Measurements from ENCODE around the gene PIMREG.
A peak's percentile ranks its signal among the peaks of the same experiment; 100 is the strongest.
"Not testable (repeated sequence)": the region's sequence is repeated elsewhere in the genome, so short reads cannot be mapped to it uniquely, and the experiment has no call there.

PIMREG gene

DNA sequence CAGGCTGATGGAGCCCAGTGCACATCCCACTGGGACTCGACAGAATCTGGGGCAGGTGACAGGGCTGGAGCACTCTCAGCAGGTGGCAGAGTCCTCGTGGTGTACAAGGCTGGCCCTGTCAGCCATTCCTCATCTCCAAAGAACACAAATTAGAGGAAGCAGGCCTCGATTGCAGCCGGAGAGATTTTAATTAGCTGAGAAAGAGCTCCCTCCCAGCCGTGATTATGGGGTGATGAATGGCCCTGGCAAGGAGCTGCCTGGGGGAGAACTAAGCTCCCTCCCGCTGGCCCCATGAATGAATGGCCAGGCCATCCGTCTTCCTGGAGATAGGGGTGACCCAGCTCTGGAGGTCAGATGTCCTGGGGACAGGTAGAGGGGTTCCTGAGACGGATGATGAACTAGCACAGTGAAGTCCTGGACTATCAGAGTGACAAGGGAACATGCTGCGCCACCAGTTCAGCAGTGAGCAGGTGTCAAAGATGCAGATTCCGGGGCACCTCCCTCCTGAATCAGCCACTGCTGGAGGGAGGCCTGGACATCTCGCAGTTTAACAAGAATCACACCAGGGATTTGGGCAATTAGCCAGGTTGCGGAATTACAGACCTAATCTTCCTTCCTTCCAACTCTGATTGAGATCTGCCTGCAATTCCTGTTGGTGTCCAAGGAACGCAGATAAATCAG is 35.5 kb downstream of the PIMREG start:
- Mint-ChIP-seq H3K27ac (no peak overlapping the region), H3K4me3 (no peak overlapping the region), H3K27me3 (ENCODE audit: low read depth) (peaks cover 8% of the 10 kb centered on the region), H3K36me3 (ENCODE audit: low read depth) (no peaks in the 10 kb centered on the region), H3K4me1 (peaks cover 29% of the 10 kb centered on the region), H3K9me3 (no peaks in the 10 kb centered on the region)
- TF ChIP-seq, protein P1, sequence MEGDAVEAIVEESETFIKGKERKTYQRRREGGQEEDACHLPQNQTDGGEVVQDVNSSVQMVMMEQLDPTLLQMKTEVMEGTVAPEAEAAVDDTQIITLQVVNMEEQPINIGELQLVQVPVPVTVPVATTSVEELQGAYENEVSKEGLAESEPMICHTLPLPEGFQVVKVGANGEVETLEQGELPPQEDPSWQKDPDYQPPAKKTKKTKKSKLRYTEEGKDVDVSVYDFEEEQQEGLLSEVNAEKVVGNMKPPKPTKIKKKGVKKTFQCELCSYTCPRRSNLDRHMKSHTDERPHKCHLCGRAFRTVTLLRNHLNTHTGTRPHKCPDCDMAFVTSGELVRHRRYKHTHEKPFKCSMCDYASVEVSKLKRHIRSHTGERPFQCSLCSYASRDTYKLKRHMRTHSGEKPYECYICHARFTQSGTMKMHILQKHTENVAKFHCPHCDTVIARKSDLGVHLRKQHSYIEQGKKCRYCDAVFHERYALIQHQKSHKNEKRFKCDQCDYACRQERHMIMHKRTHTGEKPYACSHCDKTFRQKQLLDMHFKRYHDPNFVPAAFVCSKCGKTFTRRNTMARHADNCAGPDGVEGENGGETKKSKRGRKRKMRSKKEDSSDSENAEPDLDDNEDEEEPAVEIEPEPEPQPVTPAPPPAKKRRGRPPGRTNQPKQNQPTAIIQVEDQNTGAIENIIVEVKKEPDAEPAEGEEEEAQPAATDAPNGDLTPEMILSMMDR (IDR thresholded peaks at IDR 0.05; ENCODE audit: unreplicated experiment in 3 of 3): no peak

DNA sequence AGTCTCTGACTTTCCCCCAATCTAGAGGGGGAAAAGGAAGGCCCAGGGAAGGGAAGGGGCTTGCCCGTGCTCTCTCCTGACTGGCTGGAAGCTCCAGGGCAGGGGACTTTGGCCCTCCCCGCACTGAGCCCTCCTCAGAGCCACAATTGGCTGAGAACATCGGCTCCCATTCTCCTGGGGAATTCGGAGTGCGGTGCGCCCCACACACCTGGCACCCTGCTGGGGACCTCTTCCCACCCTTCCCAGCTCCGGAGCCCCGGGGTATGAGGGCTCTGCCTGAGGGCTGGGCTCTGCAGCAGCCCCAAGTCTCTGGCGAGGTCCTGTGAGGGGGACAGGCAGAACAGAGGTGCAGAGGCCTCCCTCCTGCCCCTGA is 36.0 kb downstream of the PIMREG start:
- Mint-ChIP-seq H3K27me3 (ENCODE audit: low read depth) (peaks cover 12% of the 10 kb centered on the region), H3K36me3 (ENCODE audit: low read depth) (no peaks in the 10 kb centered on the region), H3K27ac (no peak overlapping the region), H3K4me3 (no peak overlapping the region), H3K9me3 (no peaks in the 10 kb centered on the region), H3K4me1 (peaks cover 25% of the 10 kb centered on the region)
- TF ChIP-seq, protein P1 (IDR thresholded peaks at IDR 0.05; ENCODE audit: unreplicated experiment in 3 of 3): no peak

DNA sequence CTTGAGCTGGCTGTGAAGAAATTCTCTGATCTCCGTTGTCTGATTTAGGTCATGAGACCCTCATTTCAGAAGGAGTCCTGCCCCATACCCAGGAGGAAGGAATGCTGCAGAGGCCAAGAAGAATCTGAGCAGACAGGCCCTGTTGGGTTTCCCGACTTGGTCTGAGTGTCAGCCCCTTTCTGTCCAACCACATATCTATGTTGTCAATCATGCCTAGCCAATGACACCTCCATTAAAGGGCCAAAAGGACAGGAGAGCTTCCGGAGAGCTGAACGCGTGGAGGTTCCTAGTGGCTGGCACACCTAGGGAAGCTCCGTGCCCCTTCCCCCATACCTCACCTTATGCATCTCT is 37.8 kb downstream of the PIMREG start:
- peaks cover 18% of the 10 kb centered on the region for H3K27me3 Mint-ChIP-seq (ENCODE audit: low read depth)
- no peak overlapping the region for H3K4me3 Mint-ChIP-seq
- no peaks in the 10 kb centered on the region for H3K36me3 Mint-ChIP-seq (ENCODE audit: low read depth)
- no peak overlapping the region for H3K27ac Mint-ChIP-seq
- no peaks in the 10 kb centered on the region for H3K9me3 Mint-ChIP-seq
- TF ChIP-seq, protein P1 (IDR thresholded peaks at IDR 0.05; ENCODE audit: unreplicated experiment in 3 of 3): no peak
- H3K4me1 Mint-ChIP-seq: peaks cover 24% of the 10 kb centered on the region

GRCh38 chr17:6482796-6483195 is 38.5 kb downstream of the PIMREG start:
- H3K9me3 Mint-ChIP-seq; H3K4me3 Mint-ChIP-seq; H3K27ac Mint-ChIP-seq; H3K36me3 Mint-ChIP-seq (ENCODE audit: low read depth): not testable (repeated sequence)
- Mint-ChIP-seq H3K27me3 (ENCODE audit: low read depth) (peaks cover 17% of the 10 kb centered on the region), H3K4me1 (peaks cover 30% of the 10 kb centered on the region)

DNA sequence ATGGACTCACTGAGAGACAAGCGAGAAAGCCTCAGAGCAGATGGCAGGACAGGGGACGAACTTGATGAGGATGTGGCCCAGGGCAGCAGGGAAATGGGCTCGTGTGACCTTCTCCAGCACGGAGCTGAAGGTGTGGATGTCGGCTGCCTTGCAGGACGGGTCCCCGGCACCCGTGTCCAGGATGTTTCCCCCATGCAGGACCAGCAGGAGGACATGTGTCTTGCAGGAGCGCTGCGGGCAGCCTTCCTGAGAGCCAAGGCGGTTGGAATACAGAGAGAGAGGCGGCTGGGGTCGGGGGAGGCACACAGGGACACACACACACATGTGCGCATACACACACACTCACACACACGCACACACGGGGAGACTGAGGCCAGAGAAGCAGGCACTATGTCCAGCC is 39.3 kb downstream of the PIMREG start:
- H3K4me1 Mint-ChIP-seq: peaks cover 36% of the 10 kb centered on the region
- H3K27ac Mint-ChIP-seq: no peak overlapping the region
- peaks cover 20% of the 10 kb centered on the region for H3K27me3 Mint-ChIP-seq (ENCODE audit: low read depth)
- H3K36me3 Mint-ChIP-seq (ENCODE audit: low read depth): no peaks in the 10 kb centered on the region
- TF ChIP-seq, protein P1 (IDR thresholded peaks at IDR 0.05; ENCODE audit: unreplicated experiment in 3 of 3): no peak
- no peak overlapping the region for H3K4me3 Mint-ChIP-seq
- no peaks in the 10 kb centered on the region for H3K9me3 Mint-ChIP-seq

- peaks cover 24% of the 10 kb centered on the region for H3K27me3 Mint-ChIP-seq (ENCODE audit: low read depth)
- TF ChIP-seq, protein P1 (IDR thresholded peaks at IDR 0.05; ENCODE audit: unreplicated experiment in 3 of 3): no peak
Observed at GRCh38 chr17:6485646-6486412, 41.6 kb downstream of the PIMREG start.

More at GRCh38 chr17:6485646-6486412, 41.6 kb downstream of the PIMREG start:
- H3K9me3 Mint-ChIP-seq: no peaks in the 10 kb centered on the region
- peak overlapping the region in 1 of 3 experiments; percentile 14 for H3K27ac Mint-ChIP-seq
- H3K4me3 Mint-ChIP-seq: no peak overlapping the region
- H3K4me1 Mint-ChIP-seq: peaks cover 38% of the 10 kb centered on the region
- no peaks in the 10 kb centered on the region for H3K36me3 Mint-ChIP-seq (ENCODE audit: low read depth)
